ENCODE results near the gene HPS3.
"Not testable (repeated sequence)": the region's sequence is repeated elsewhere in the genome, so short reads cannot be mapped to it uniquely, and the experiment has no call there.

The HPS3 gene

GRCh38 chr3:149129326-149130205 lies at the start of gene HPS3:
TSS of gene HPS3 (plus strand) at chr3:149129638. CDS start at chr3:149129724, 86 bp downstream.
- peak; percentile 62 to 66 for DNase-seq (ENCODE audit: low read depth in 2 of 2, low spot score in 1 of 2)

- no peak for DNase-seq (ENCODE audit: low read depth in 2 of 2, low spot score in 1 of 2)
Observed at GRCh38 chr3:149080011-149080698, 49.3 kb upstream of the HPS3 start.

- no peak for DNase-seq (ENCODE audit: low read depth in 2 of 2, low spot score in 1 of 2)
Observed at GRCh38 chr3:149080699-149081091, 48.7 kb upstream of the HPS3 start.

GRCh38 chr3:149081772-149082171 lies 47.7 kb upstream of the HPS3 start:
- DNase-seq (ENCODE audit: low read depth in 2 of 2, low spot score in 1 of 2) = no peak

GRCh38 chr3:149085828-149086231 lies 43.6 kb upstream of the HPS3 start:
- DNase-seq (ENCODE audit: low read depth in 2 of 2, low spot score in 1 of 2) = no peak

- DNase-seq (ENCODE audit: low read depth in 2 of 2, low spot score in 1 of 2) = peak; percentile 80 to 82
Observed at GRCh38 chr3:149086232-149086988, 43.0 kb upstream of the HPS3 start, which contains the start of gene HLTF. TSS of gene HLTF (minus strand) at chr3:149086533. CDS start at chr3:149086336, 197 bp downstream.

- DNase-seq (ENCODE audit: low read depth in 2 of 2, low spot score in 1 of 2) = no peak
Observed at GRCh38 chr3:149087208-149087607, 42.2 kb upstream of the HPS3 start.

- no peak for DNase-seq (ENCODE audit: low read depth in 2 of 2, low spot score in 1 of 2)
Observed at GRCh38 chr3:149089395-149089794, 40.0 kb upstream of the HPS3 start.

- no peak for DNase-seq (ENCODE audit: low read depth in 2 of 2, low spot score in 1 of 2)
Observed at GRCh38 chr3:149090461-149090860, 39.0 kb upstream of the HPS3 start.

GRCh38 chr3:149090907-149091306 lies 38.5 kb upstream of the HPS3 start:
- no peak for DNase-seq (ENCODE audit: low read depth in 2 of 2, low spot score in 1 of 2)

GRCh38 chr3:149091983-149092382 lies 37.5 kb upstream of the HPS3 start:
- DNase-seq (ENCODE audit: low read depth in 2 of 2, low spot score in 1 of 2) = no peak

GRCh38 chr3:149095487-149095886 lies 34.0 kb upstream of the HPS3 start:
- no peak for DNase-seq (ENCODE audit: low read depth in 2 of 2, low spot score in 1 of 2)

GRCh38 chr3:149097987-149098386 lies 31.5 kb upstream of the HPS3 start:
- not testable (repeated sequence) for DNase-seq (ENCODE audit: low read depth in 2 of 2, low spot score in 1 of 2)

- no peak for DNase-seq (ENCODE audit: low read depth in 2 of 2, low spot score in 1 of 2)
Observed at GRCh38 chr3:149101154-149101553, 28.3 kb upstream of the HPS3 start.

GRCh38 chr3:149101641-149102040 lies 27.8 kb upstream of the HPS3 start:
- no peak for DNase-seq (ENCODE audit: low read depth in 2 of 2, low spot score in 1 of 2)

GRCh38 chr3:149104484-149104883 lies 25.0 kb upstream of the HPS3 start:
- no peak for DNase-seq (ENCODE audit: low read depth in 2 of 2, low spot score in 1 of 2)

GRCh38 chr3:149114458-149114857 lies 15.0 kb upstream of the HPS3 start:
- DNase-seq (ENCODE audit: low read depth in 2 of 2, low spot score in 1 of 2) = no peak

GRCh38 chr3:149115114-149115513 lies 14.3 kb upstream of the HPS3 start:
- DNase-seq (ENCODE audit: low read depth in 2 of 2, low spot score in 1 of 2) = no peak

GRCh38 chr3:149118724-149119123 lies 10.7 kb upstream of the HPS3 start:
- DNase-seq (ENCODE audit: low read depth in 2 of 2, low spot score in 1 of 2) = no peak

- no peak for DNase-seq (ENCODE audit: low read depth in 2 of 2, low spot score in 1 of 2)
Observed at GRCh38 chr3:149119466-149119865, 10.0 kb upstream of the HPS3 start.
